DMS153 (cell line): ENCODE data around the gene C17orf78.
"Not testable (repeated sequence)": the region's sequence is repeated elsewhere in the genome, so short reads cannot be mapped to it uniquely, and the experiment has no call there.

ENCODE experiments used
- DNase-seq: peaks from one replicate; lab custom pipeline; 2025; lab: John Stamatoyannopoulos, UW

C17orf78 gene

GRCh38 chr17:37386462-37386861 lies 10.7 kb downstream of the C17orf78 start:
- DNase-seq: no peak

GRCh38 chr17:37388266-37388665 lies 12.5 kb downstream of the C17orf78 start:
- DNase-seq: no peak

- DNase-seq: no peak
Observed at GRCh38 chr17:37389160-37389559, 13.4 kb downstream of the C17orf78 start.

- DNase-seq: no peak
Observed at GRCh38 chr17:37391146-37391545, 15.4 kb downstream of the C17orf78 start.

- no peak for DNase-seq
Observed at GRCh38 chr17:37392024-37392590, 16.3 kb downstream of the C17orf78 start.

- no peak for DNase-seq
Observed at GRCh38 chr17:37393352-37393751, 17.6 kb downstream of the C17orf78 start.

- no peak for DNase-seq
Observed at GRCh38 chr17:37399265-37399803, 23.5 kb downstream of the C17orf78 start.

GRCh38 chr17:37400505-37400904 lies 24.7 kb downstream of the C17orf78 start:
- DNase-seq: no peak

GRCh38 chr17:37405522-37405921 lies 29.7 kb downstream of the C17orf78 start:
- DNase-seq: not testable (repeated sequence)

GRCh38 chr17:37405955-37406634 lies 30.3 kb downstream of the C17orf78 start:
- no peak for DNase-seq

GRCh38 chr17:37406635-37407461 lies 31.1 kb downstream of the C17orf78 start, which contains the start of the genes ACACA and TADA2A:
Gene ACACA, minus strand, starts transcription at chr17:37406836. Its CDS starts 537 bp downstream, at chr17:37406299.
Gene TADA2A, plus strand, starts transcription at chr17:37406886. Its CDS starts 4,480 bp downstream, at chr17:37411366.
- peak; percentile 51 for DNase-seq

- not testable (repeated sequence) for DNase-seq
Observed at GRCh38 chr17:37408145-37408479, 32.3 kb downstream of the C17orf78 start.

- no peak for DNase-seq
Observed at GRCh38 chr17:37410357-37410756, 34.6 kb downstream of the C17orf78 start.

GRCh38 chr17:37413875-37414519 lies 38.2 kb downstream of the C17orf78 start:
- no peak for DNase-seq

GRCh38 chr17:37417852-37418251 lies 42.1 kb downstream of the C17orf78 start:
- DNase-seq: no peak

GRCh38 chr17:37422971-37423625 lies 47.3 kb downstream of the C17orf78 start:
- no peak for DNase-seq

- no peak for DNase-seq
Observed at GRCh38 chr17:37425268-37425667, 49.5 kb downstream of the C17orf78 start.

GRCh38 chr17:37429039-37429438 lies 53.3 kb downstream of the C17orf78 start:
- no peak for DNase-seq

GRCh38 chr17:37429453-37429852 lies 53.7 kb downstream of the C17orf78 start:
- no peak for DNase-seq

GRCh38 chr17:37430051-37430627 lies 54.4 kb downstream of the C17orf78 start:
- no peak for DNase-seq

- DNase-seq: no peak
Observed at GRCh38 chr17:37432671-37433070, 56.9 kb downstream of the C17orf78 start.
